H1 (cell line): Measurements from ENCODE around the gene KSR2. TPM values are rescaled to one million over a fixed set of nuclear protein-coding genes. Genes with fewer than 3 reads are reported as not detected.

Source experiments
- CTCF ChIA-PET: fragments of 300-600 bp; sonication (Branson Sonifier 250); formaldehyde crosslinking; loops from one replicate; lab custom pipeline; 2021; ENCODE audit not compliant: partially characterized antibody; lab: Charles Lee
- POLR2A ChIA-PET: fragments of 300-600 bp; sonication (Branson Sonifier 250); formaldehyde crosslinking; loops from one replicate; lab custom pipeline; 2021; ENCODE audit warnings: inconsistent platforms; ENCODE audit not compliant: partially characterized antibody; lab: Charles Lee
- DNase-seq, 2 experiments: peaks; one replicate each; pipeline versions ENCODE4 v3.0.0 to v3.0.0-alpha.2; 2010 to 2022; ENCODE audit warnings: low spot score in 2 of 2, low read depth in 1 of 2, mixed read lengths in 1 of 2
- FAIRE-seq: peaks from 2 replicates; lab custom pipeline; 2011; peaks lifted over from hg19 to GRCh38; lab: Jason Lieb, UNC
- H2AFZ ChIP-seq: 2 replicates; pipeline ENCODE4 v1.8.1; 2012; ENCODE audit warnings: low read length, inconsistent platforms
- H2AK5ac ChIP-seq: 2 replicates; pipeline ENCODE4 v1.6.1; 2013; ENCODE audit warnings: low read depth, low read length
- H2BK120ac ChIP-seq: replicated peaks from 2 replicates; pipeline ENCODE3; 2013; ENCODE audit warnings: low read depth, low read length, inconsistent platforms
- H2BK12ac ChIP-seq: 2 replicates; pipeline ENCODE4 v1.6.1; 2013; ENCODE audit warnings: low read depth, low read length
- H2BK15ac ChIP-seq: 2 replicates; pipeline ENCODE4 v1.6.1; 2013; ENCODE audit warnings: low read length
- H2BK20ac ChIP-seq: 2 replicates; pipeline ENCODE4 v1.6.1; 2013; ENCODE audit warnings: low read length
- H2BK5ac ChIP-seq: 2 replicates; pipeline ENCODE4 v1.6.1; 2013; ENCODE audit warnings: low read depth, low read length
- H3K14ac ChIP-seq: 2 replicates; pipeline ENCODE4 v1.6.1; 2013; ENCODE audit warnings: inconsistent platforms; ENCODE audit not compliant: insufficient read length
- H3K18ac ChIP-seq: 2 replicates; pipeline ENCODE4 v1.6.1; 2013; ENCODE audit warnings: low read length; ENCODE audit errors: extremely low read depth
- H3K23ac ChIP-seq: 2 replicates; pipeline ENCODE4 v1.6.1; 2013; ENCODE audit warnings: inconsistent platforms; ENCODE audit not compliant: insufficient read length
- H3K23me2 ChIP-seq: 2 replicates; pipeline ENCODE4 v1.6.1; 2013; ENCODE audit warnings: low read depth, low read length
- H3K27ac ChIP-seq: 2 replicates; pipeline ENCODE4 v1.6.1; 2011; ENCODE audit warnings: low read depth, low read length, inconsistent platforms
- H3K27me3 ChIP-seq, 4 experiments: replicated peaks in 1 of 4; 1 replicate in 1 of 4; 2 replicates in 3 of 4; pipeline versions ENCODE4 v1.6.1 to v1.8.1; 2011 to 2013; ENCODE audit warnings: low read length in 3 of 4, mild to moderate bottlenecking in 3 of 4, inconsistent platforms in 2 of 4, mixed read lengths in 2 of 4, moderate library complexity in 1 of 4; ENCODE audit not compliant: control insufficient read depth in 3 of 4, insufficient read depth in 3 of 4; ENCODE audit errors: extremely low read depth in 1 of 4
- H3K36me3 ChIP-seq, 4 experiments: 2 replicates each; pipeline versions ENCODE4 v1.6.1 to v1.8.1; 2011 to 2013; ENCODE audit warnings: mild to moderate bottlenecking in 4 of 4, low read length in 3 of 4, moderate library complexity in 2 of 4, control low read depth in 1 of 4, inconsistent platforms in 1 of 4; ENCODE audit not compliant: insufficient read depth in 4 of 4, control insufficient read depth in 2 of 4
- H3K4ac ChIP-seq: replicated peaks from 2 replicates; pipeline ENCODE3; 2013; ENCODE audit warnings: low read length, low read depth, mixed read lengths, inconsistent platforms; ENCODE audit not compliant: insufficient read length
- H3K4me1 ChIP-seq, 4 experiments: replicated peaks in 1 of 4; 1 replicate in 1 of 4; 2 replicates in 3 of 4; pipeline versions ENCODE4 v1.6.1 to v1.8.1; 2011 to 2013; ENCODE audit warnings: low read length in 3 of 4, inconsistent platforms in 2 of 4, mixed read lengths in 1 of 4; ENCODE audit not compliant: insufficient read depth in 4 of 4, control insufficient read depth in 3 of 4
- H3K4me2 ChIP-seq, 2 experiments: 2 replicates each; pipeline versions ENCODE4 v1.6.1 to v1.8.1; 2011 to 2013; ENCODE audit warnings: low read depth in 2 of 2, low read length in 2 of 2, control low read depth in 1 of 2, inconsistent platforms in 1 of 2, mild to moderate bottlenecking in 1 of 2; ENCODE audit not compliant: insufficient read depth in 1 of 2
- H3K4me3 ChIP-seq, 4 experiments: fragments of 200-600, 300-600 bp in 1 of 4; sonication (generic), shearing (Covaris generic), sonication (Bioruptor Twin) in 1 of 4; 2 replicates each; pipeline versions ENCODE4 v1.5.1 to v1.8.1; 2011 to 2016; ENCODE audit warnings: low read length in 4 of 4, low read depth in 3 of 4, control low read depth in 2 of 4, inconsistent platforms in 2 of 4, mild to moderate bottlenecking in 2 of 4, mixed read lengths in 1 of 4, moderate library complexity in 1 of 4; ENCODE audit not compliant: insufficient read depth in 2 of 4; ENCODE audit errors: extremely low read depth in 1 of 4
- H3K56ac ChIP-seq: replicated peaks from 2 replicates; pipeline ENCODE3; 2013; ENCODE audit warnings: low read depth, mild to moderate bottlenecking, mixed read lengths, low read length, inconsistent platforms; ENCODE audit not compliant: insufficient read length
- H3K79me1 ChIP-seq: 2 replicates; pipeline ENCODE4 v1.6.1; 2013; ENCODE audit warnings: low read depth, low read length, control low read depth
- H3K79me2 ChIP-seq, 2 experiments: 2 replicates each; pipeline versions ENCODE4 v1.6.1 to v1.8.1; 2012 to 2013; ENCODE audit warnings: low read length in 2 of 2, mild to moderate bottlenecking in 2 of 2, inconsistent platforms in 1 of 2; ENCODE audit not compliant: insufficient read depth in 2 of 2, control insufficient read depth in 1 of 2
- H3K9ac ChIP-seq, 4 experiments: replicated peaks in 1 of 4; 1 replicate in 1 of 4; 2 replicates in 3 of 4; pipeline versions ENCODE4 v1.6.1 to v1.8.1; 2011 to 2013; ENCODE audit warnings: low read depth in 3 of 4, low read length in 3 of 4, control low read depth in 2 of 4, mild to moderate bottlenecking in 2 of 4, moderate library complexity in 2 of 4, inconsistent platforms in 1 of 4; ENCODE audit errors: extremely low read depth in 1 of 4
- H3K9me3 ChIP-seq, 2 experiments: 2 replicates each; pipeline versions ENCODE4 v1.6.1 to v1.8.1; 2012 to 2013; ENCODE audit warnings: mild to moderate bottlenecking in 2 of 2, moderate library complexity in 2 of 2, control low read depth in 1 of 2, inconsistent platforms in 1 of 2, low read depth in 1 of 2, low read length in 1 of 2, mixed read lengths in 1 of 2; ENCODE audit not compliant: insufficient read depth in 2 of 2
- H4K20me1 ChIP-seq, 2 experiments: replicated peaks in 1 of 2; 2 replicates each; pipeline versions ENCODE3 to v1.8.1; 2011 to 2013; ENCODE audit warnings: inconsistent platforms in 2 of 2, low read length in 2 of 2, mild to moderate bottlenecking in 1 of 2; ENCODE audit not compliant: insufficient read depth in 2 of 2, control insufficient read depth in 1 of 2
- H4K5ac ChIP-seq: 2 replicates; pipeline ENCODE4 v1.6.1; 2013; ENCODE audit warnings: low read length, low read depth, mixed read lengths, inconsistent platforms; ENCODE audit not compliant: insufficient read length
- H4K8ac ChIP-seq: 2 replicates; pipeline ENCODE4 v1.8.0; 2013; ENCODE audit warnings: mild to moderate bottlenecking, moderate library complexity, low read length, inconsistent platforms; ENCODE audit not compliant: insufficient read depth; ENCODE audit errors: extremely low read depth
- H4K91ac ChIP-seq: replicated peaks from 2 replicates; pipeline ENCODE3; 2013; ENCODE audit warnings: low read length, mixed read lengths, inconsistent platforms; ENCODE audit not compliant: insufficient read length
- ATF3 ChIP-seq: IDR thresholded peaks from 2 replicates; pipeline ENCODE4 v1.6.1; 2011; ENCODE audit warnings: low read depth, mild to moderate bottlenecking, low read length; ENCODE audit not compliant: insufficient read depth
- CBX8 ChIP-seq: fragments of 300-800, 300-1000 bp; sonication (generic); IDR thresholded peaks from 2 replicates; pipeline ENCODE4 v1.7.1; 2016; ENCODE audit warnings: low read depth, low read length, borderline replicate concordance
- EZH2 ChIP-seq: fragments of 200-600 bp; sonication (generic); IDR thresholded peaks from 2 replicates; pipeline ENCODE4 v1.7.1; 2012; ENCODE audit warnings: low read depth, mild to moderate bottlenecking, moderate library complexity, low read length, inconsistent platforms; ENCODE audit not compliant: severe bottlenecking
- JUN ChIP-seq: IDR thresholded peaks from 2 replicates; pipeline ENCODE4 v1.6.1; 2011; ENCODE audit warnings: low read depth, mild to moderate bottlenecking, improper control_type of control experiment, low read length
- SIX5 ChIP-seq: IDR thresholded peaks from 2 replicates; pipeline ENCODE4 v1.6.1; 2011; ENCODE audit warnings: mild to moderate bottlenecking, low read depth, low read length
- SRF ChIP-seq: IDR thresholded peaks from 2 replicates; pipeline ENCODE4 v1.6.1; 2011; ENCODE audit warnings: mild to moderate bottlenecking, low read depth, low read length, moderate library complexity
- TAF1 ChIP-seq: IDR thresholded peaks from 2 replicates; pipeline ENCODE4 v1.6.1; 2011; ENCODE audit warnings: mild to moderate bottlenecking, low read depth, low read length
- WGBS, 2 experiments: shearing (Covaris generic) in 1 of 2; methylation state at CpG; one replicate each; pipeline versions ENCODE4 v1.1.6 to v1.1.7; 2013 to 2015; ENCODE audit warnings: low lambda C conversion rate in 2 of 2, mixed read lengths in 2 of 2, inconsistent platforms in 1 of 2, low coverage in 1 of 2, missing lambda C conversion rate in 1 of 2; ENCODE audit not compliant: insufficient replicate concordance in 2 of 2, insufficient coverage in 1 of 2, insufficient read length in 1 of 2; ENCODE audit errors: extremely low coverage in 1 of 2, missing lambda C conversion rate in 1 of 2; 5-methylcytosine and 5-hydroxymethylcytosine counted together
- polyA plus RNA-seq, 7 experiments: library from polyadenylated mRNA; depleted of rRNA in 3 of 7; stranded (reverse) in 5 of 7; unstranded in 2 of 7; fragments of >200 nt in 5 of 7; fragments of 200-250 nt in 2 of 7; gene quantifications; 1 replicate in 5 of 7; 2 replicates in 1 of 7; 4 replicates in 1 of 7; pipeline versions ENCODE4 v1.2.1 to v1.2.3, GENCODE V29; 2011 to 2013; ENCODE audit warnings: missing spikeins in 2 of 7, mixed read lengths in 2 of 7
- total RNA-seq: library from RNA; stranded (reverse); fragmentation: NEBNext Ultra II Directional; extraction: Animal tissue kit (Norgen Biotek cat#: 25700); gene quantifications from 2 replicates; pipeline ENCODE4 v1.2.1, GENCODE V29; 2021

KSR2 gene
- total and polyA plus RNA-seq, 2 of the 8 experiments (the other 6 are each of a cell fraction or from before 2014, with no cell fraction given): 0.74 to 2.2 TPM

- H3K18ac ChIP-seq: no peak overlapping the region
- POLR2A ChIA-PET: interaction anchor here (0.7 kb wide), 1 partner anchor 35 kb away, joined by 3 read pairs; no protein-coding TSS in a partner anchor
- no peak overlapping the region for H2BK5ac ChIP-seq
- H3K14ac ChIP-seq: no peak overlapping the region
- no peaks in the 10 kb centered on the region for H3K79me1 ChIP-seq
- H3K36me3 ChIP-seq: no peaks in the 10 kb centered on the region
- no peaks in the 10 kb centered on the region for H3K27me3 ChIP-seq
- H4K20me1 ChIP-seq: peaks cover 0 to 6% of the 10 kb centered on the region in 2 experiments
- no peak overlapping the region for H2BK15ac ChIP-seq
- 86% methylated on average over 3 of the region's 3 CpGs; no CpG with 5 or more reads in 1 of the 2 experiments for WGBS, 2 experiments
- H3K4ac ChIP-seq: no peak overlapping the region
- DNase-seq: no peak
- H2BK20ac ChIP-seq: no peak overlapping the region
- H2BK12ac ChIP-seq: no peak overlapping the region
- no peak overlapping the region for H3K27ac ChIP-seq
- no peaks in the 10 kb centered on the region for H3K79me2 ChIP-seq
- no peak overlapping the region for H4K91ac ChIP-seq
- no peak overlapping the region for H3K4me3 ChIP-seq
- no peak overlapping the region for H2AFZ ChIP-seq
- FAIRE-seq: no peak
- CTCF ChIA-PET: no interaction called here
- no peak overlapping the region for H3K9ac ChIP-seq
- no peak overlapping the region for H3K23ac ChIP-seq
- H2AK5ac ChIP-seq: no peak overlapping the region
- H3K23me2 ChIP-seq: peaks cover 8% of the 10 kb centered on the region; the same call in 1 of the 2 replicates
- no peak overlapping the region for H4K8ac ChIP-seq
- no peak overlapping the region for H4K5ac ChIP-seq
- H2BK120ac ChIP-seq: no peak overlapping the region
- no peak overlapping the region for H3K4me2 ChIP-seq
- no peak overlapping the region for H3K56ac ChIP-seq
- H3K9me3 ChIP-seq: no peaks in the 10 kb centered on the region
- no peaks in the 10 kb centered on the region for H3K4me1 ChIP-seq
- TF ChIP-seq SIX5 (no peak), CBX8 (no peak), EZH2 (no peak), ATF3 (no peak), TAF1 (no peak), JUN (no peak), SRF (no peak)
Measured at GRCh38 chr12:117885211-117885610, 83.6 kb downstream of the KSR2 start.
